B cell (primary cell): ENCODE results near the gene LRRC25. TPM values are rescaled to one million over a fixed set of nuclear protein-coding genes. Genes with fewer than 3 reads are reported as not detected.

Source experiments
- ATAC-seq: fragments of 200-7000 bp; cut with Tn5 transposase; one replicate; pipeline ENCODE4 v1.10.0; 2021; ENCODE audit warnings: low read depth, mild to moderate bottlenecking, moderate number of reproducible peaks, moderate library complexity
- CTCF ChIA-PET: fragments of 350-600 bp; sonication (Branson Sonifier 250); formaldehyde crosslinking; loops from one replicate; lab custom pipeline; 2021; ENCODE audit warnings: antibody characterized with exemption, inconsistent platforms; lab: Charles Lee
- POLR2A ChIA-PET: fragments of 350-600 bp; sonication (Branson Sonifier 250); formaldehyde crosslinking; loops from one replicate; lab custom pipeline; 2021; ENCODE audit warnings: antibody characterized with exemption; lab: Charles Lee
- DNase-seq: peaks from one replicate; pipeline ENCODE4 v3.0.0; 2013
- H2AFZ ChIP-seq: 2 replicates; pipeline ENCODE4 v1.6.1; 2012; ENCODE audit warnings: mild to moderate bottlenecking, low read depth, low read length; ENCODE audit not compliant: insufficient read depth, poor library complexity, severe bottlenecking
- H3K27ac ChIP-seq, 2 donors: 1 replicate in 1 of 2; 2 replicates in 1 of 2; pipeline ENCODE4 v1.5.1; 2012 to 2013; ENCODE audit warnings: low read length in 2 of 2, mild to moderate bottlenecking in 2 of 2, moderate library complexity in 1 of 2
- H3K27me3 ChIP-seq, 4 experiments: fragments of 200-600 bp in 1 of 4; sonication (generic) in 1 of 4; replicated peaks in 1 of 4; 1 replicate in 2 of 4; 2 replicates in 2 of 4; pipeline versions ENCODE4 v1.6.1 to v1.7.0; 2013 to 2016; ENCODE audit warnings: low read length in 3 of 4, mild to moderate bottlenecking in 2 of 4, mixed read lengths in 1 of 4, moderate library complexity in 1 of 4; ENCODE audit not compliant: insufficient read depth in 4 of 4, control insufficient read depth in 3 of 4; ENCODE audit errors: control extremely low read depth in 1 of 4
- H3K36me3 ChIP-seq, 2 experiments: replicated peaks in 1 of 2; 1 replicate in 1 of 2; 2 replicates in 1 of 2; pipeline versions ENCODE4 v1.6.1 to v1.7.1; 2013; ENCODE audit warnings: low read length in 1 of 2; ENCODE audit not compliant: insufficient read depth in 2 of 2, control insufficient read depth in 1 of 2; ENCODE audit errors: control extremely low read depth in 1 of 2, extremely low read depth in 1 of 2
- H3K4me1 ChIP-seq, 2 donors: fragments of 200-600 bp in 1 of 2; sonication (generic) in 1 of 2; 1 replicate in 1 of 2; 2 replicates in 1 of 2; pipeline versions ENCODE4 v1.5.1 to v1.6.1; 2013 to 2017; ENCODE audit warnings: low read length in 2 of 2; ENCODE audit not compliant: control insufficient read depth in 2 of 2, insufficient read depth in 2 of 2
- H3K4me2 ChIP-seq: replicated peaks from 2 replicates; pipeline ENCODE3; 2012; ENCODE audit warnings: mild to moderate bottlenecking, low read depth, low read length; ENCODE audit not compliant: poor library complexity, severe bottlenecking
- H3K4me3 ChIP-seq, 5 experiments: fragments of 200-600 bp in 1 of 5; sonication (generic) in 1 of 5; 1 replicate in 3 of 5; 2 replicates in 2 of 5; pipeline versions ENCODE4 v1.5.1 to v1.7.0; 2011 to 2016; ENCODE audit warnings: low read length in 4 of 5, mild to moderate bottlenecking in 4 of 5, low read depth in 2 of 5, control low read depth in 1 of 5, moderate library complexity in 1 of 5; ENCODE audit not compliant: insufficient read depth in 1 of 5; ENCODE audit errors: control extremely low read depth in 1 of 5, extremely low read depth in 1 of 5
- H3K79me2 ChIP-seq: fragments of 200-600 bp; sonication (generic); one replicate; pipeline ENCODE4 v1.6.0; 2016; ENCODE audit warnings: low read length; ENCODE audit not compliant: control insufficient read depth, insufficient read depth
- H3K9ac ChIP-seq: fragments of 200-600 bp; sonication (generic); 2 replicates; pipeline ENCODE4 v1.6.1; 2017; ENCODE audit warnings: mild to moderate bottlenecking, low read length, moderate library complexity
- H3K9me3 ChIP-seq, 3 donors: one replicate each; pipeline versions ENCODE4 v1.6.1 to v1.7.1; 2013; ENCODE audit warnings: low read length in 2 of 3; ENCODE audit not compliant: control insufficient read depth in 2 of 3, insufficient read depth in 1 of 3; ENCODE audit errors: control extremely low read depth in 1 of 3
- H4K20me1 ChIP-seq: 2 replicates; pipeline ENCODE4 v1.6.0; 2012; ENCODE audit warnings: mild to moderate bottlenecking, low read length; ENCODE audit not compliant: insufficient read depth, control insufficient read depth, poor library complexity, severe bottlenecking
- H3K27ac Mint-ChIP-seq: one replicate; pipeline ENCODE4 v1.8.0; 2021; ENCODE audit warnings: mixed read lengths
- H3K27me3 Mint-ChIP-seq: one replicate; pipeline ENCODE4 v1.8.0; 2021; ENCODE audit warnings: mixed read lengths
- H3K4me1 Mint-ChIP-seq: one replicate; pipeline ENCODE4 v1.8.0; 2021; ENCODE audit warnings: mixed read lengths
- H3K4me3 Mint-ChIP-seq: one replicate; pipeline ENCODE4 v1.8.0; 2021; ENCODE audit warnings: mixed read lengths
- H3K9me3 Mint-ChIP-seq: one replicate; pipeline ENCODE4 v1.8.0; 2022; ENCODE audit warnings: mixed read lengths; ENCODE audit not compliant: insufficient read depth
- CTCF ChIP-seq: fragments of 200-600 bp; IDR thresholded peaks from one replicate; pipeline ENCODE4 v1.8.0; 2022; ENCODE audit warnings: antibody characterized with exemption, mild to moderate bottlenecking
- EZH2 ChIP-seq: IDR thresholded peaks from 2 replicates; pipeline ENCODE4 v1.6.1; 2012; ENCODE audit warnings: borderline replicate concordance, low read depth, mild to moderate bottlenecking, moderate library complexity, low read length; ENCODE audit not compliant: insufficient read depth, poor library complexity, severe bottlenecking
- WGBS: methylation state at CpG from one replicate; pipeline ENCODE4 v1.1.5; 2013; ENCODE audit warnings: missing lambda C conversion rate; ENCODE audit not compliant: insufficient coverage; 5-methylcytosine and 5-hydroxymethylcytosine counted together
- intact Hi-C: fragments of 100-400 bp; cut with micrococcal nuclease; formaldehyde crosslinking; loops from one replicate; pipeline ENCODE4 v1.10.0; 2022
- polyA plus RNA-seq: library from polyadenylated mRNA; depleted of rRNA; stranded (reverse); fragments of >200 nt; gene quantifications from 2 replicates; pipeline ENCODE4 v1.2.3, GENCODE V29; 2012
- total RNA-seq, 2 donors: library from RNA; stranded (reverse); fragments of 120-200 nt in 1 of 2; gene quantifications; 1 replicate in 1 of 2; 2 replicates in 1 of 2; pipeline versions ENCODE4 v1.2.3 to v1.2.4, GENCODE V29; 2013 to 2022

The LRRC25 gene
- total and polyA plus RNA-seq, 2 donors (not counting 1 experiment from before 2014, with no cell fraction given) = 2.4 to 5.7 TPM

GRCh38 chr19:18427080-18427742, 29.8 kb upstream of the LRRC25 start:
- no peak for ATAC-seq
- Histone ChIP-seq H3K4me1 (peaks cover 26 to 38% of the 10 kb centered on the region in 2 donors), H3K36me3 (no peaks in the 10 kb centered on the region), H3K9ac (no peak overlapping the region), H3K79me2 (peaks cover 26% of the 10 kb centered on the region), H4K20me1 (peaks cover 23% of the 10 kb centered on the region), H3K27ac (no peak overlapping the region), H3K9me3 (no peaks in the 10 kb centered on the region), H3K4me3 (no peak overlapping the region), H3K4me2 (no peak overlapping the region), H2AFZ (no peak overlapping the region), H3K27me3 (no peaks in the 10 kb centered on the region)
- 91% methylated on average over 15 of the region's 16 CpGs for WGBS
- H3K9me3 Mint-ChIP-seq = no peaks in the 10 kb centered on the region
- TF ChIP-seq EZH2 (no peak), CTCF (no peak)
- no peaks in the 10 kb centered on the region for H3K27me3 Mint-ChIP-seq
- H3K27ac Mint-ChIP-seq = peak overlapping the region; percentile 77
- intact Hi-C loops = no loop called here
- no peak overlapping the region for H3K4me3 Mint-ChIP-seq
- POLR2A ChIA-PET = interaction anchor here (1.2 kb wide), 1 partner anchor 148 kb away, joined by 5 read pairs; no protein-coding TSS in a partner anchor
- CTCF ChIA-PET = interaction anchor here (2.4 kb wide), 1 partner anchor 39 kb away, joined by 7 read pairs; no protein-coding TSS in a partner anchor
- peaks cover 27% of the 10 kb centered on the region for H3K4me1 Mint-ChIP-seq
- peak; percentile 43 for DNase-seq

GRCh38 chr19:18426416-18426767, 29.0 kb upstream of the LRRC25 start:
- Histone ChIP-seq H3K4me1 (peaks cover 28 to 41% of the 10 kb centered on the region in 2 donors), H3K27me3 (no peaks in the 10 kb centered on the region), H2AFZ (no peak overlapping the region), H3K79me2 (peaks cover 22% of the 10 kb centered on the region), H4K20me1 (peaks cover 25% of the 10 kb centered on the region), H3K4me3 (no peak overlapping the region), H3K9ac (no peak overlapping the region), H3K4me2 (no peak overlapping the region), H3K36me3 (no peaks in the 10 kb centered on the region), H3K9me3 (no peaks in the 10 kb centered on the region), H3K27ac (no peak overlapping the region)
- ChIA-PET POLR2A (no interaction called here), CTCF (interaction anchor here (0.6 to 2.4 kb wide), 2 partner anchors 38 to 156 kb away, joined by 3 to 7 read pairs; no protein-coding TSS in a partner anchor)
- H3K27me3 Mint-ChIP-seq = no peaks in the 10 kb centered on the region
- H3K9me3 Mint-ChIP-seq = no peaks in the 10 kb centered on the region
- no peak overlapping the region for H3K4me3 Mint-ChIP-seq
- 95% methylated on average over 8 of the region's 8 CpGs for WGBS
- DNase-seq (peak; percentile 37), ATAC-seq (no peak)
- H3K27ac Mint-ChIP-seq = peak overlapping the region; percentile 46
- peaks cover 30% of the 10 kb centered on the region for H3K4me1 Mint-ChIP-seq
- TF ChIP-seq EZH2 (no peak), CTCF (no peak)
- intact Hi-C loops = no loop called here
